Fibroblast of peridontal ligament (primary cell): ENCODE measurements around the gene MTA2.
"Not testable (repeated sequence)": the region's sequence is repeated elsewhere in the genome, so short reads cannot be mapped to it uniquely, and the experiment has no call there.

Source experiments
- DNase-seq: peaks from one replicate; pipeline ENCODE4 v3.0.0-alpha.2; 2010; ENCODE audit errors: extremely low read depth

MTA2 gene

GRCh38 chr11:62592146-62592815 is 9.4 kb downstream of the MTA2 start:
- no peak for DNase-seq

DNA sequence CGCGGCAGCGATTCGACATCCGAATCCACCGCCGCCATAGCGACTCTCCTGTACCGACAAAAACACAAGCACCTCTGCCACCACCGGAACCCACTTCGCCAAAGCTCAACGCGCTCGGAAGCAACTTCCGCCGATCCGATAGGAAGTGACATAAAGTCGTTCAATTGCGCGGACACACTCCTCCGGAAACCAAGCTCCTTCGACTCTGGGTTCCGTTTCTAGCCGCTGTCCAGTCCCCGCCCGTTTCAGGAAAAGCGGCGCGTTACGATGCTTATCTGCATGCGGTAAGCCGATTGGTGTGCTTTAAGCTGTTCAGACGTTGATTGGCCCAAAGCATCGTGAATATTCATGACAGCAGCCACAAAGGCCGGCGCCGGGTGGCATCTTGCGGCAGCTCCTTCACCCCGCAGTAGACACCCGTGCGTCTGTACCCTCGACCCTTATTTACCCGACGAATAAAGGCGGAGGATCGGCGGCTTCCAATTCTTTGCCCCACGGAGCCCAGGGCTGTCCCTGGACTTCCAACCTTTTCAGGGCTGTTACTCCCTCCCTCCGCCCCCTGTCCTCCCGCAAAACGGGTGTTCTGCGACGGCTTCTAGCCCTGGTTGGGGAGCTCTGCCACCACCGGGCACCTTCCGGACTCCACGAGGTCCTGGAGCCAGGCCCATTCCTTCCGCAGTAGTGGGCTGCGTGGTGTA is 10.1 kb downstream of the MTA2 start, which contains the start of gene TUT1:
TSS of gene TUT1 (minus strand) at position 76 of the 698 bp plus-strand sequence. CDS start at position 38, 38 bp downstream.
- DNase-seq = peak; percentile 99

- no peak for DNase-seq
Measured at GRCh38 chr11:62588966-62589637, 12.6 kb downstream of the MTA2 start.

DNA sequence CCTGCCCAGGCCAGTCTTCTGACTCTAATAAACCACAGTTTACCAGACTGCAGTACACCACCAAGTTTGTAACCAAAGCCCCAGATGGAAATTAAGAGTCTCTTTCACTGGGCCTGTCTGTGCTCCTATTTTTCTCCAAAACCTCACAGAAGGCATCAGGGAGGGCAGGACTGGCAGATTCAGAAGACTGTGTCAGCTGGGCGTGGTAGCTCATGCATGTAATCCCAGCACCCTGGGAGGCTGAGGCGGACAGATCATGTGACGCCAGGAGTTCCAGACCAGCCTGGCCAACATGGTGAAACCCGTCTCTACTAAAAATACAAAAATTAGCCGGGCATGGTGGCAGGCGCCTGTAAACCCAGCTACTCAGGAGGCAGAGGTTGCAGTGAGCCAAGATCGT is 16.3 kb downstream of the MTA2 start:
- DNase-seq = not testable (repeated sequence)

DNA sequence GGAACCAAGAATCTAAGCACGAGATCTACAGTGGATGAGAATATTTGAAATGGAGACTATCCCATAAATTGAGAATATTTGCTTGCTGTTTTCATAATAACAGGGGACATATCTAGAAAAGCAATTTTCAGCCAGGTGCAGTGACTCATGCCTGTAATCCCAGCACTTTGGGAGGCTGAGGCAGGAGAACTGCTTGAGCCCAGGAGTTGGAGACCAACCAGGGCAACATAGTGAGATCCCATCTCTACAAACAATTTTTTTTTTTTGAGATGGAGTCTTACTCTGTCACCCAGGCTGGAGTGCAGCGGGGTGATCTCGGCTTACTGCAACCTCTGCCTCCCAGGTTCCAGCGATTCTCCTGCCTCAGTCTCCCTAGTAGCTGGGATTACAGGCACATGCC is 19.9 kb downstream of the MTA2 start:
- DNase-seq = not testable (repeated sequence)

DNA sequence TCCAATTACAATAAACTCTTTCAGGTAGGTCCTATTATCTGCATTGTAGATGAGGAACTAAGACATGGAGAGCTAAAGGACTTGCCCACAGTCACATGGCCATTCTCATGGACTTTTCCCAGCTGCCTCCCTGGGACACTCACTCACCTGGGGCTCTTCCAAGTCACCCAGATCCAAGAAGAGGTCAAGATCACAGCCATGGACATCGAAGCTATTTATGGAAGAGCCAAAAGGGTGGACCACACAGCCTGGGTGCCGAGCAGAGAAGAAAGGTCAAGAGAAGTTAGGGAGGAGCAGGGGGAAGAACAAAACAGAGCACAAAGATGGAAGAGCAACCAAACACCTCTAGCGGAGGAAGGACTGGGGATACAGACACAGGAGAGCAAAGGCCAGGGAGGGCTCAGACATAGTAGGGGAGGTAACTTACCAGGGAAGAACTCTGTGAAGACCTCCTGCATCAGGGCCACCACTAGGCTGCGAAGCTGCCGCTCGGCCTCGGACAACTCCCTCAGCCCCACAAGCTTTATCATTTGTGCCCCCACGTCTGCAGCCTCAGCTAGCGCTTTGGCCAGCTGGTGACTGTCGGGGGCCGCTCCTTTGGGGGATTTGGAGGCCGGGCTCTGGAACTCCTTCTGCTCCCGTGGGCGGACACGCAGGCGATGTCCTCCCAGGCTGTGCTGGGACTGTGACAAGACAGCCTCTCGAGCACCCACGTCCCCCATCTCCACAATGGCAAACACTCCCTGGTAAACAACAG is 20.5 kb downstream of the MTA2 start:
- DNase-seq = no peak

DNA sequence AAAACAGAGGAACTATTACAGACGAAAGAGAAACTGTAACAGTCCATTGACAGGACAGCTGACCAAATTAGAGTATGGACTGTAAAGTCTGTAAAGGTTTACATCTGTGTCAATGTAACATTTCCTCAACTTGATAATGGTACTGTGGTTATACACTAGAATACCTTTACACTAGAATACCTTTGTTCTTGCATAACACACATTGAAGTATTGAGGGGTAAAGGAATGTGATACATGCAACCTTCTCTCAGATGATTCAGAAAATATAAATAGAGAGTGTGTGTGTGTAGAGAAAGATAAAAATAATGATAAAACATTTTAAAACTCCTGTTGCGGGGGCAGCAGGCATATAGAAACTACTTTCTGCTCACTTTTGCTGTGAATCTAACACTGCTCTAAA is 22.4 kb downstream of the MTA2 start:
- DNase-seq = no peak

GRCh38 chr11:62578541-62578940 is 23.1 kb downstream of the MTA2 start:
- DNase-seq = no peak

GRCh38 chr11:62577046-62577714 is 24.5 kb downstream of the MTA2 start:
- DNase-seq = no peak

- DNase-seq = no peak
Measured at GRCh38 chr11:62575837-62576236, 25.8 kb downstream of the MTA2 start.

GRCh38 chr11:62575156-62575555 is 26.5 kb downstream of the MTA2 start:
- no peak for DNase-seq

GRCh38 chr11:62574363-62575071 is 27.1 kb downstream of the MTA2 start:
- DNase-seq = peak; percentile 36

DNA sequence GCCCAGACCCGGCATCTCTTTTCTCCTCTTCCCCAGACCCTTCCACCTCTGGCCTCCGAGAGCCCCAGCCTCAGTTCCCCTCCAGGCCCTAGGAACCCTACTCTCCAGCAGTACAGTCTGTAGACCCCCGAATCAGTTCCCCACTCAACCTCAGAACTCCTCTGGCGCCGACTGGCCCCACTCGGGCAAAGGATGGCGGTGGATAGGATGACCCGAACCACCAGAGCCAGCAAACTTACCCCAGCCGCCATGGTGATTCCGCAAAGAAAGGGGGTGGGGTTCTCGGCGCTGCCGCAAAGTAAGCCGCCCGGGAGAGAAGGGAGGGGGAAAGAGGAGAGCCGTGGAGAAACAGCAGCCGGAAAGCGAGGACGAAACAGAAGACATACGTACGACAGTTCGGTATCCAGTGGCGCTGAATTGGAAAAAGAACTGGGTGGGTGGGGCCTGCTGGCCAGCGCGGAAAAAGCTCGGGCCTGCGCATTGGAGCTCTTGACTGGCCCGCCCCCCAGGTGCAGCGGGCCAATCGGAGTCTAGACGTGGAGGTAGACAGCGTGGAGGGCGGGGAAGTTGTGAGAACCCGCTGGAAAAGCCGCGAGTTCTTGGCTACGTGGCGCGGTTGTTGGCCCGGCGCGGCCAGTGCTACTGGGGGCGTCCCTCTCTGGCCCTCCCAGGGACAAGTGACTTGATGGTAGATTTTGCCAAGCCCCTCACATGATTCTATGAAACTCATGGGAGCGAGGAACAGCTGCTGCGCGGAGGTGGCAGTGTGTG is 27.9 kb downstream of the MTA2 start, which contains the start of gene EEF1G:
TSS of gene EEF1G (minus strand) at position 300 of the 771 bp plus-strand sequence. CDS start at position 251, 49 bp downstream.
- peak; percentile 100 for DNase-seq

DNA sequence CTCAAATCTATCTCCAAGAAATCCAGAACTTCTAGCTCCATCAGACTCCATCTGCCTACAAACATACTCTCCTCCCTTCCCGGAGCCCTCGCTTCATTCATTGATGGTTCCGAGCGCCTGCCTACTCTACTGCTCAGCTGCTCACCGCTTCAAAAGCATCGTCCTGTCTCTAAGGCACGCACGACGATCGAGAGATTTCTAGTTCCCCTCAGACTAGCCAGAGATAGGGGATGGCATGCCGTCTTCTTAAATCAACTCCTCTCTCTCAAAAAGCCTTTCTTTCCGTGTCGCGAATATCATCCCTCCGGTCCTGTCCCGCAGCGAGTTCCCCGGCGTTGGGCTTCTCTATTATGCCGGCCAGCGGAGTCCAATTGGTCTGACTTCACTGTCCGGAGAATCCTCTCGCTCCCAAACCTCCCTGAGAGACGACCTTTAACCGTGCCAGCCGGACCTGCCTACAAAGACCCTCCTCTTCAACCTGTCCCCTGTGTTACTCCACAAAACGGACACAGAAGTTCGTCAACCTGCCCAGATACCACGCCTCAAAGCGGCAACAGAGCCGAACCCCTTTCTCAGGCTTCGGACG is 28.6 kb downstream of the MTA2 start:
- peak; percentile 22 for DNase-seq

DNA sequence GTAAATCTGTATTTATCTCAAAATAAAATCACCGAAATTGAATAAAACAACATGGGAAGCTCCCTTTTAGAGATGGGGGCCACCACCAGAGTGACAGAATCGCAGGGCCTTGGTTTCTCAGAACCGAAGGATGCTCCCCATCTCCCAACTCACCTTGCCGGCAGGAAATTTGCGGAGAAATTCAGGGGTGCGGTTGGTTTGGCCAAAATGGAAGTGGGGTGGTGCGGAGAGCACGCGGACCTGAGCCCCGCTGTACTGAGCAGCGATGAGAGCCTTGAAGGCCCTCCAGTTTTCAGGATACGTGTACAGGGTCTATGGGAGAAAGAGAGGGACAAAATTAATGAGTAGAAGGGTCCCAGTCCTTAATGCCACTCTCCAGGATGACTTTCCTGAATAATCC is 29.2 kb downstream of the MTA2 start:
- DNase-seq = no peak

DNA sequence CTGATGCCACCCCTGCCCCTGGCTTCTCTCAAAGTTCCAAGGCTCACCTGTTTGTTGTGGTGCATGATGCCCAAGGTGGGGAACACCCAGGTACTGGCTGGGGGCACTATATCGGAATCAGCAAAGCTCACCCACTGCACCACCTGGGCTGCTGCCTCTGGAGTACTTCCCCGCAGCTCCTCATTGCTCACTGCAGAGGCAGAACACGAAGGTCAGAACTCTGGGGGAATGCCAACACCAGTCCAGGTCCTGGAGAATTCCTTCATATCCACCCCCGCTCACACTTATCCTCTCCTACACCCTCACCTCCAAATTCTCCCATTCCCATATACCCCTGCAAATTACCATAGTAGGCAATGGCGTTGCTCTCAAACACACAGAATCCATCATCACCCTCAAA is 30.2 kb downstream of the MTA2 start:
- DNase-seq = not testable (repeated sequence)

- not testable (repeated sequence) for DNase-seq
Measured at GRCh38 chr11:62570903-62571302, 30.8 kb downstream of the MTA2 start.

GRCh38 chr11:62569611-62570010 is 32.1 kb downstream of the MTA2 start:
- DNase-seq = no peak

- DNase-seq = no peak
Measured at GRCh38 chr11:62567018-62567633, 34.5 kb downstream of the MTA2 start.
